KMS-11 (cell line): ENCODE measurements around the gene MXRA5.

Experiments
- H2AFZ ChIP-seq: fragments of 200-600 bp; sonication (generic); 2 replicates; pipeline ENCODE4 v1.6.1; 2016; ENCODE audit warnings: antibody characterized with exemption, mixed run types, low read depth
- H3K27ac ChIP-seq: fragments of 200-600 bp; sonication (generic); 2 replicates; pipeline ENCODE4 v1.6.1; 2016; ENCODE audit warnings: mild to moderate bottlenecking, mixed run types
- H3K27me3 ChIP-seq: fragments of 200-600 bp; sonication (generic); 2 replicates; pipeline ENCODE4 v1.6.1; 2017; ENCODE audit warnings: mild to moderate bottlenecking, low read depth, mixed run types, moderate library complexity; ENCODE audit not compliant: insufficient read depth
- H3K36me3 ChIP-seq: fragments of 200-600 bp; sonication (generic); 2 replicates; pipeline ENCODE4 v1.6.1; 2017; ENCODE audit warnings: mild to moderate bottlenecking, mixed run types; ENCODE audit not compliant: insufficient read depth
- H3K4me1 ChIP-seq: fragments of 200-600 bp; sonication (generic); 2 replicates; pipeline ENCODE4 v1.6.1; 2016; ENCODE audit warnings: mild to moderate bottlenecking, low read depth, mixed run types; ENCODE audit not compliant: poor library complexity, severe bottlenecking
- H3K4me2 ChIP-seq: fragments of 200-600 bp; sonication (generic); 2 replicates; pipeline ENCODE4 v1.7.0; 2016; ENCODE audit warnings: mild to moderate bottlenecking, mixed run types
- H3K4me3 ChIP-seq: fragments of 200-600 bp; sonication (generic); IDR thresholded peaks from 2 replicates; pipeline ENCODE4 v1.6.1; 2017; ENCODE audit warnings: low read depth, low read length, mixed read lengths; ENCODE audit not compliant: insufficient read depth
- H3K79me2 ChIP-seq: fragments of 200-600 bp; sonication (generic); 2 replicates; pipeline ENCODE4 v1.6.1; 2016; ENCODE audit warnings: low read depth, mixed run types; ENCODE audit not compliant: insufficient read depth
- H3K9ac ChIP-seq: fragments of 200-600 bp; sonication (generic); 2 replicates; pipeline ENCODE4 v1.6.1; 2016; ENCODE audit warnings: mild to moderate bottlenecking, mixed run types
- H4K20me1 ChIP-seq: fragments of 200-600 bp; sonication (generic); 2 replicates; pipeline ENCODE4 v1.6.1; 2016; ENCODE audit warnings: mild to moderate bottlenecking, mixed run types; ENCODE audit not compliant: insufficient read depth
- TF ChIP-seq, protein P1 (sequence below): fragments of 200-600 bp; sonication (generic); conservative IDR thresholded peaks from 2 replicates; pipeline ENCODE4 v1.6.1; 2017; ENCODE audit warnings: low read depth, mild to moderate bottlenecking, antibody characterized with exemption, low read length, moderate library complexity, mixed read lengths

The MXRA5 gene

GRCh38 chrX:3388457-3388856, 42.0 kb upstream of the MXRA5 start:
- no peak overlapping the region for H2AFZ ChIP-seq
- TF ChIP-seq, protein P1, sequence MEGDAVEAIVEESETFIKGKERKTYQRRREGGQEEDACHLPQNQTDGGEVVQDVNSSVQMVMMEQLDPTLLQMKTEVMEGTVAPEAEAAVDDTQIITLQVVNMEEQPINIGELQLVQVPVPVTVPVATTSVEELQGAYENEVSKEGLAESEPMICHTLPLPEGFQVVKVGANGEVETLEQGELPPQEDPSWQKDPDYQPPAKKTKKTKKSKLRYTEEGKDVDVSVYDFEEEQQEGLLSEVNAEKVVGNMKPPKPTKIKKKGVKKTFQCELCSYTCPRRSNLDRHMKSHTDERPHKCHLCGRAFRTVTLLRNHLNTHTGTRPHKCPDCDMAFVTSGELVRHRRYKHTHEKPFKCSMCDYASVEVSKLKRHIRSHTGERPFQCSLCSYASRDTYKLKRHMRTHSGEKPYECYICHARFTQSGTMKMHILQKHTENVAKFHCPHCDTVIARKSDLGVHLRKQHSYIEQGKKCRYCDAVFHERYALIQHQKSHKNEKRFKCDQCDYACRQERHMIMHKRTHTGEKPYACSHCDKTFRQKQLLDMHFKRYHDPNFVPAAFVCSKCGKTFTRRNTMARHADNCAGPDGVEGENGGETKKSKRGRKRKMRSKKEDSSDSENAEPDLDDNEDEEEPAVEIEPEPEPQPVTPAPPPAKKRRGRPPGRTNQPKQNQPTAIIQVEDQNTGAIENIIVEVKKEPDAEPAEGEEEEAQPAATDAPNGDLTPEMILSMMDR = no peak

DNA sequence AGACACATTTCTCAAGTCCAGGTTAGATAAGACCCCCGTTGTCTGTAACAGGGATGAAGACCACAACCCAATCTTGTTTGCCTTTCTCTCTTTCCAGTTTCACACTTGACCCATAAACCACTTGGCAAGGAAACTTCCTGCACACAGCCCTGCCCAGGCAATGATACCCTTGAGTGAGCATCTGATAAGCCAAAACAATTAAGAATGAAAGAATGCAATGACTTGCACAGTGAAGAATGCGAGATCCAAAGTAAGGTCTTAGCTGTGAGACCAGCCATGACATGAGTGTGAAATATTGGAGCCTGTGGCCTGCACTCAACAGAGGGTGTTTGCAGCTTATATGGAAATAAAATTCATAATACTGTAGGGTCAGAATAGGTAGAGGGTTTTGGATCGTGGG, 37.9 kb upstream of the MXRA5 start:
- Histone ChIP-seq H3K36me3 (no peaks in the 10 kb centered on the region), H3K9ac (no peak overlapping the region), H3K4me3 (no peak overlapping the region), H3K4me2 (no peak overlapping the region), H4K20me1 (no peaks in the 10 kb centered on the region), H3K27me3 (no peaks in the 10 kb centered on the region), H3K79me2 (no peaks in the 10 kb centered on the region), H2AFZ (no peak overlapping the region), H3K27ac (no peak overlapping the region), H3K4me1 (no peaks in the 10 kb centered on the region)
- TF ChIP-seq, protein P1 = no peak

More at GRCh38 chrX:3388457-3388856, 42.0 kb upstream of the MXRA5 start:
- H3K4me2 ChIP-seq = no peak overlapping the region
- H3K9ac ChIP-seq = no peak overlapping the region
- no peak overlapping the region for H3K27ac ChIP-seq
- H3K36me3 ChIP-seq = no peaks in the 10 kb centered on the region
- no peaks in the 10 kb centered on the region for H3K27me3 ChIP-seq
- H3K4me1 ChIP-seq = no peaks in the 10 kb centered on the region
- H3K79me2 ChIP-seq = no peaks in the 10 kb centered on the region
- no peaks in the 10 kb centered on the region for H4K20me1 ChIP-seq
- H3K4me3 ChIP-seq = no peak overlapping the region

DNA sequence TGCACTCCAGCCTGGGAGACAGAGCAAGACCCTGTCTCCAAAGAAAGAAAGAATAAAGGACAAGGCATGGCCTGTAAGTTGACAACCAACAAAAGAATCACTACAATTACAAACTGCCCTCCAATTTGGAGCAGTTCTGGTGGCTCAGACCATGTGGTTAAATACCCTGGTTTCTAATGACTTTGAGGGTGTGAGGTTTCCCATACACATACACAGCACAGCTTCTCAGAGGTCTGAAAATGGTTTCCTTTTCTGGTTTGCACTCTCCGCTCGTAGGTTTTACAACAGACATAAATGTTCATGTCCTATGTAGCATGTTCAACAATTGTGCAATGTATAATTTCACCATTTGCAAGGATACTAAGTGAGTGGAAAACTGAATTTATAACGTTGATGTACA, 34.2 kb upstream of the MXRA5 start:
- no peaks in the 10 kb centered on the region for H3K4me1 ChIP-seq
- no peak overlapping the region for H3K4me2 ChIP-seq
- TF ChIP-seq, protein P1 = no peak
- no peaks in the 10 kb centered on the region for H3K79me2 ChIP-seq
- no peak overlapping the region for H2AFZ ChIP-seq
- no peak overlapping the region for H3K27ac ChIP-seq
- no peak overlapping the region for H3K9ac ChIP-seq
- no peak overlapping the region for H3K4me3 ChIP-seq
- H4K20me1 ChIP-seq = no peaks in the 10 kb centered on the region
- H3K27me3 ChIP-seq = no peaks in the 10 kb centered on the region
- H3K36me3 ChIP-seq = no peaks in the 10 kb centered on the region

GRCh38 chrX:3379111-3379510, 32.7 kb upstream of the MXRA5 start:
- TF ChIP-seq, protein P1 = no peak
- H4K20me1 ChIP-seq = no peaks in the 10 kb centered on the region
- no peak overlapping the region for H3K27ac ChIP-seq
- no peak overlapping the region for H3K4me2 ChIP-seq
- H3K27me3 ChIP-seq = no peaks in the 10 kb centered on the region
- H3K4me3 ChIP-seq = no peak overlapping the region
- no peaks in the 10 kb centered on the region for H3K4me1 ChIP-seq
- no peak overlapping the region for H3K9ac ChIP-seq
- no peak overlapping the region for H2AFZ ChIP-seq
- no peaks in the 10 kb centered on the region for H3K36me3 ChIP-seq
- H3K79me2 ChIP-seq = no peaks in the 10 kb centered on the region

DNA sequence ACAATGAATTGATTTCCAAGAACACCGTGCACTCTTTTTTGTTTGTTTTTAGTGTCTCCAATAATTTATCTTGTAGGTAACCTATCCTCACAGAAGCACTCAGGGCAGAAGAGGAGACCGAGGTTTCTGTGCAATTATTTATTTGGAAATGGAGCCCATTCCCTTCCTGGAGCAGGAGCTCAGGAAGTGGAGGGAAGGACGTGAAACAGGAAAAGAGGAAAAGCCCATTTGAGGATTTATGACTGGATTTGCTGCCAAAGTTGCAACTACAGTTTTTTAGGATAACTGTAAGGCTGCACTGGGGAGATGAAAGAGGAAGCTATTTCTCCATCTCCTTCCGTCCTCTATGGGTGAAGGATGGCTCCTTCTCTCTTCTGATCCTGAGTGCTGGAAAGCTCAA, 31.7 kb upstream of the MXRA5 start:
- Histone ChIP-seq H2AFZ (no peak overlapping the region), H3K4me1 (no peaks in the 10 kb centered on the region), H4K20me1 (no peaks in the 10 kb centered on the region), H3K27me3 (no peaks in the 10 kb centered on the region), H3K9ac (no peak overlapping the region), H3K79me2 (no peaks in the 10 kb centered on the region), H3K4me2 (no peak overlapping the region), H3K36me3 (no peaks in the 10 kb centered on the region), H3K27ac (no peak overlapping the region), H3K4me3 (no peak overlapping the region)
- TF ChIP-seq, protein P1 = no peak
